Epithelial cell of prostate (primary cell): ENCODE measurements around the gene LECT2.

Experiments used
- DNase-seq: peaks from one replicate; pipeline ENCODE4 v3.0.0-alpha.2; 2011; ENCODE audit warnings: low read depth, low spot score
- H3K27ac ChIP-seq: fragments of 450-650 bp; 2 replicates; pipeline ENCODE4 v1.5.1; 2017; ENCODE audit warnings: mild to moderate bottlenecking

LECT2 gene

DNA sequence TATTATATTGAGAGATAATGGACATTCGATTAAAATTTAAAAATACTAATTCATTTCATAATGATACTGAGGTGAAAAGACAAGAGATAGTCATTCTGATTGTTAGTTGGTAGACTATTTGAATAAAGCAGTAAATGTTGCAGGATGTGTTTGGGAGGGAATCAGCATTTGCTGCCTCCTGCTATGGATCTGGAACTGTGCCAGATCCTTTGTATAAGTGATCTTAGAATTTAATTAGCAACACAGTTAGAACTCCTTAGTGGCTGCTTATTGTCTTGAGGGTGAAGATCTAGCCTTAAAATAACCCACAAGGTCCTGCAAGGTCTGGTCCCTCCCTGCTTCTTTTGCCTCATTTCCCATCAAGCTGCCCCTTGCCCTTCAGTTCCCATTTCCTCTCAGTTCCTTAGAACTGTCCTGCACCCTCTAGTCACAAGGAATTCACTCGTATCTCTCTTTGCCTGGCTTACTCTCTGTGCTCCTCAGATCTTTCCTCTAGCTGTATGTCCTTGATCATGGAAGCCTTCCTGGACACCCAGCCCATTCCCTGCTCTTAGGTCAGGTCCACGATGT, 12.5 kb downstream of the LECT2 start:
- no peak for DNase-seq
- no peak overlapping the region for H3K27ac ChIP-seq

DNA sequence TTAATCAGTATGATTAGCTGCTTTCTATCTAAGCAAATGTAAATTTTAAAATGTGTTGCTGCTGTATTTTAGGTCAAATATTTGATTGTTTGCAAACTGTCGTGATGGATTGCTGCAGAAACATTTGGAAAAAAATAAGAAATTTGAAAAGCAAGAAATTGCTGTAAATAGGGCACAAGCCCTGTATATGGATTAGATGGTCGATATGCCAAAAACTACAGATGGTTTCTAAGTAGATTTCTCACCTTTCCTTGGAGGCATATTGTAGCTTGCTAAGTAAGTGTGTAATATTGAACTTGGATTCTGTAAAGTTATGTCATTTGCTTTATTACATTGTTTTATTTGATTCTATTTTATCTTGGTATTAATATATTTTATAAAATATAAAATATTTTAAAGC, 13.1 kb downstream of the LECT2 start:
- no peak overlapping the region for H3K27ac ChIP-seq
- DNase-seq = no peak

DNA sequence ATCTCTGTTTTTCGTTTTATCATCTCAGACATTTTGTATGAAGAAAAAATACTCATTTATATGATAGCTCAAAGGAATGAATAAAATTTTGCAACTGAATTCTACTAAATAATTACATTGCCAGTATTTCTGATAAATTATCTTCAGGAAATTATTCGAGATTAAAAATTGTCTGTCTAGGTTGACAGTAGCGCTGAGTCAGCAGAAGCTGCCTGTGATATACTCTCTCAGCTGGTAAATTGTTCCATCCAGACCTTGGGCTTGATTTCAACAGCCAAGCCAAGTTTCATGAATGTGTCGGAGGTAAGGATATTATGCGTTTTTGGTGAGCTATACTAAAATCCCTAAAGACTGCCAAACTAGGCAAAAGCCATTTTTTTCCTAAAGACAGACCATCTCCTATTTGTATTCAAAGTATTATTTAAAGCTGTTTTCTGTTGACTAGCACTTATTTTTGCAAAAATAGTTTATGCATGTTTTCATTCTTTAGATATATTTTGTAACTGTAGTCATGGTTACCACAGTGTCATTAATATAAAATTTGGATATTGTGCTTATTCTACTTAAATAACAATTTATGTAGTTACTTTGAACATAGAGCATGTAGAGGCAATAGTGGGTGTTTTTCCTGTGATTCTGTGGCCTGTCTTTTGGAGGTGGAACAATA, 17.4 kb downstream of the LECT2 start:
- no peak for DNase-seq
- H3K27ac ChIP-seq = no peak overlapping the region

DNA sequence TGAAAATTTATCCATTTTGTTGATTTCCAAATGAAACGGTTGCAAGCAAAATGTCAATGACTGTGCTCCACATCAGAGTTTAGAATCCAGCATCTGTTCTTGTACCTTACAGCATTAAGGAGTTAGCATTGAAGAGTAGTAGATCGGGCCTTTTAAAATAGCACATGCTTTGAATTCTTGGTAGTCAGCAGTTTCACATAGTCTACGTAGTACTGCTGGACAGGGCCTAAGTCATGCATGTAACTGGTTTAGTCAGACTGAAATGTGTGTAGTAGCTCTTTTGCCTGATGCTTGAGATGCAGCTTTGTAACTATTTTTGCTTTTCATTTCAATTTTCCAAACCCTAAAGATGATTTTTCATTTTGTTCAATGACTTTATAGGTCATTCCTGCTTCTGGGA, 19.8 kb downstream of the LECT2 start:
- no peak overlapping the region for H3K27ac ChIP-seq
- DNase-seq = no peak

DNA sequence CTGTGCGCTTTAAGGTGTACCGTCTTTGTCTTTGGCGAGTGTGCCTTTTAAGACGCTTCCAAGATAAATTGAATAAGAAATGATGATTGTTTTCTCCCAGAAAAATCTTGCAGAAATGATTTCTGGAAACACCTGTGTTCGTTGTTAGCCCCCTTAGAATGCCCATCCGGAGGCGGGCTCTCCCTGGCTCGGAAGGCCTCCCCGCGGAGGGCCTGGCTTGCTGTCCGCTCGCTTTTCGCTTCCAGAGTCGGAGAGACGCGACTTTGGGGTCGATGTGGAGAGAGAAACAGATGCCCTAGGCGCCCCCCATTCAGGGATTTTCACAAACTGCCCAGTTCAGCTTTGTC, 23.9 kb downstream of the LECT2 start:
- no peak for DNase-seq
- H3K27ac ChIP-seq = no peak overlapping the region

DNA sequence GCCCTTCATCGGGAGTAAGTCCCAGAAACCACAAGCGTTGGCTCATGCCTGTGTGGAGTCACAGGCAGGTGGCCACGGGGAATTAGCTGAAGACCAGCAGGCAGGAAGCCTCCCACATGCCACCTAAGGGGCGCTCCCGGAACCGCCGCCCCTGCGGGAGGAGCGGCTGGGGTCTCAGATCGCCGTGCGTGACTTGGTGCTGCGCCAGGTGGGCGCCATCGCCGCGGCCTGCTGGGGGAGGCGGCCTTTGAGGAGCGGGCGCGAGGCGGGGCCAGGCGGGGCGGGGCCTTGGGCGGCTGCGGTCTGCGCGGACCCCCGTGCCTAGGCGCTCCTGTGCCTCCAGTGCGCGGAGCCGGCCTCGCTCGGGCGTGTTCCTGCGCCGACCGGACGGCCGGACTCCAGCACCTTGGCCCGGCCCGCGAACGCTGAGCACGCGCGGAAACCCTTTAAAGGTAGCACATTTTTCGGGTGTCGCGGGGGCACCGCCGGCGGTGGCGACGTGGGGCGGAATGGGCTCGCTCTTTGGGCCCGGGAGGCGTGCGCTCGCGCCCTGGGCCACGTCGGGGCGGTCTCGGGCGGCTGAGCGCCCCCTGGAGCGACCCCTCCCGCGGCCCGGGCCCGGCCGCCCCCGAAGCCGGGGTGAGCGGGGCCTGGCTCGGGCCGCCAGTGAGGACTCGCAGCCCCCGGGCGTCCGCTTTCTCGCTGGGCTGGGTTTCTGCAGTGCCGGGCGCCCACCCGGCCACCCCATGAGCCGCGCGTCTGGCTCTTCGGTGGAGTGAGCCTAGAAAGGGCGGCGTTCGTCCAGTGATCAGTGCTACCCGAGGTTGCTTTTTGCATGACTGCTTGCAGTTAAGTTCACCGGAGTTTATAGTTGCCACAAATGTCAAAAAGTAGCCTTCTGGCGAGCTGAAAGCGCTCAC, 24.5 kb downstream of the LECT2 start:
- no peak for DNase-seq
- no peak overlapping the region for H3K27ac ChIP-seq

DNA sequence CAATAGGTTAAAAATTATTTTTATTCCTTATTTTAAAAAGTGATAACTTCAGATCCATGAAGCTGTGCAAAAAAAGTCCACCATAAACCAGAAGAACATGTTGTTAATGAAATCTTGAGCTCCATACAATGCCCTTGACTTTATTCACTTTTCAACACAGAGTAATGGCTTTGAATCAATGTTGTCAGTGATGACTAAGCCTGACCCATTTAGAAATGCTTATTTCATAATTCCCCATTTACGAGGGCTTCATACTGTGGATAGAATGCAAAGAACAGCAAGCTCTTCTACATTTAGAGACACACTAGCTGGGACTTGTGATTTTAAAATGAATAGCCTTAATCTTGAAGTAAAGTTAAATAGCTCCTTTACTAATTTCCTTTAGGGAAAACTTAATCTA, 33.4 kb downstream of the LECT2 start:
- DNase-seq = no peak
- H3K27ac ChIP-seq = no peak overlapping the region

DNA sequence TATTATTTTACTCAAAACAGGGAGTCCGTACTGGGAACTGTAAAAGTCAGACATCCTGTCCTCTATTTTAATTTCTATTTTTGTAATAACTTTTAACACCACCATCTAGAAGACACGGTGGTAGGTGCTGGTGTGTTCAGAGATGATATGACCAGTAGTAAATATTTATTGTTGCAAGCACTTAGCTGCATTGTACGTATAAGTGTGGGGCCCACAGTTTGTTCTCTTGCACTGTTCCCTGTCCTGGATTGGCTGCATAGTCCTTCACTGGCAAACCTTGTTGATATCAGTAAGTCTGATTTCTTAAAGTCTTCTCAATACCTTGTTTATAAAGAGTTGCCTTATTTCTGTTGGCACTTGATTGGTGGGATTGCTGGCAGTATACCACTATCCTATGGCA, 34.6 kb downstream of the LECT2 start:
- DNase-seq = no peak
- no peak overlapping the region for H3K27ac ChIP-seq

DNA sequence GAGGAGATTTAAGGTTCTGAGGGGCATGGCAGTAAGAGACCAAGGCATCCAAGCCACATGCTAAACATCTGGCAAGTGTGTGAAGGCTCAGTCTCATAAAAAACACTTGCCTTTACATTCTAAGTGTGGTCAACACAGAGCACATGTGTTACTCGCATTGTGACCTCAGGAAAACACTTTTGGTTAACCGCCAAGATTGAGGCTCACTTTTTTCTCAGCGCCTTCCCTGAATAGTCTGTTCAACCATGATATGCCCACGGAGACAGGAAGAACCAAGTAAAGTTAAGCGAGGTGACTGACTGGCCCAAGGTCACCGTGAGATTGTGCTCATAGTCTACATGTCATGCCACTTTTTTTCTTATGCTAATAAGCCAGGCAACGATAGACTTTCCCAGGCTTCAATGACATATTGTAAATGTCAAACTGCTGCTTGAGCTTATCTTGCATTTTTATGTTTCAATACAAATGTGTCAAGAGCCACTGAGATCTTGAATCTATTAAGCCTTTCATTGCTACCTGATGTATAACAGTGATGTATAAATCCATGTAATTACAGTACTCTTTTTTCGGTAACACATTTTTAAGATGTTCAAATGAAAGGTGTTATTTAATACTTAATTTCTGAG, 38.0 kb downstream of the LECT2 start:
- H3K27ac ChIP-seq = no peak overlapping the region
- DNase-seq = no peak

DNA sequence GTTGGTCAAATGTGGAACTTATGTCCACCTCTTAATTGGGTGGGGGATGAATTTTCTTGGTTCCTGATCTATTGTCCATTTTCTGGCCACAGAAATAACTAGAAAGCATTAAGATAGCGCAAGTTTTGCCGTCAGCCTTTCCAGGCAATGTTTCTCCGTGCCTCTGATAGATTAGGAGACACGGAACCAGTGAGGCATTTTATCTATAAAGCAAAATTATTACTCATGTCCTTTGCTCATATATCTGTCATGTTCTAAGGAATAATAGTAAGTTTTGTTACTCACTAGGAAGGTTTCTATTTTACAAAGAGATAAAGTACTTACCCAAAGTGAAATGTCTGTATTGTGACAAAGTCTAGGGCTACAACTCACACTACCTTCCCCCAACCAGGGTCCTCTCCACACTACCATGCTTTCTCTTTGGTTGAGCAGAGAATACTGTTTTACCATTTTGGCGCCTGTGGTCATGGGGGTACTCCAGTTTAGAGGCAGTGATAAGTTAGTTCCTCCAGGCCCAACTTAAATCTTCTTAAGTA, 39.2 kb downstream of the LECT2 start:
- no peak for DNase-seq
- no peak overlapping the region for H3K27ac ChIP-seq

DNA sequence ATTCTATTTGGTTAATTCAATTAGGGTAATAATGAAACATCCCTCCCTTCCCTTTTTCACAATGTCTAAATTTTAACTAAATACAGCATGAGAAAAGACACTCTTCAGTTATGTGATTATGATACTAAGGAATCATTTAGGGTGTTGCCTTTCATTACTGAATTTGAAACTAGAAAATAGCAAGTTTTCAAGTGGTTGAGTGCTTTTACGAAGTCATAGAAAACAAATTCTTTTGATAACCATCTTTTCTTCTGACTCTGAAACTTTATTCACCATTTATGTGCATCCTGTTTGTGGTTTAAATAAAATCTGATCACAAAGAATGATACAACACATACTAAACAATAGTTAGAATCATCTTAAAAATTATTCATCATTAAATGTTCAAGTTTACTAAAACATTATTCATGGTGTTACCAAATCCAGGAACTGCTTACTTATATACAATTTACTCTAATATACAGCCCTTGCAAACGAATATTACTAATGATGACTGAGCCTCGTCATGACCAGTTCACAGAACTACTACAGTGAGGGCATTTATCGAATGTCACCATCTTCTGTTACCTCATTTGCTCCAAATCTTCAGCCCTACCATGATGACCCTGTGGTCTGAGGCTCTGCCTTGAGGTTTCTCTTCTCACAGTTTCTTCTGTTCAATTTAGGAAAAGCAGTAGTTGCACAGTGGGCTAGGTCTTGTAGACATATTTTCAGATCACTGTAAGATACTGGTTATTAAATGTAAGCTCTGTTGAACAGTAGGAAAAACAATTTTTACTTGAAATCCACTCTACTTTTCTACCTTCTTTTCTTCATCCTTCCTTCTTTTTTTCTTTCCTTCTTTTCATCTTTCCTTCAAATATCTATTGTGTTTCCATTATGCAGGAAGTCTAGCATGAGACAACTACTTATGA, 40.8 kb downstream of the LECT2 start:
- no peak for DNase-seq
- no peak overlapping the region for H3K27ac ChIP-seq

DNA sequence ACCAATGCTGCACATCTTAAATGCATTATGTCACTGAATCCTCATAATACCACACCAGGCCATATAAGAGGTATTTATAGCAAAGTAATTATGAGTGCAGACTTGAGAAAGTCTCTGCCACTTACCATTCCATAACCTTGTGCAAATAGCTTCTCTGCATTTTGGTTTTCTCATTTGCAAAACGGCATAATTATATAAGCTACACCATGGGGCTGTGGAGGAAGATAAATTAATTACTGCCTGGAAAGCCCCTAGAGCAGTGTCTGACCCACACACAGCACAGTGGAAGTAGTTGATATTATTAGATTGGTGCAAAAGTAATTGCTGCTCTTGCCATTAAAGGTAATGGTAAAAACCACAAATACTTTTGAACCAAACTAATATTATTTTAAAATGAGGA, 49.6 kb downstream of the LECT2 start:
- no peak overlapping the region for H3K27ac ChIP-seq
- no peak for DNase-seq

DNA sequence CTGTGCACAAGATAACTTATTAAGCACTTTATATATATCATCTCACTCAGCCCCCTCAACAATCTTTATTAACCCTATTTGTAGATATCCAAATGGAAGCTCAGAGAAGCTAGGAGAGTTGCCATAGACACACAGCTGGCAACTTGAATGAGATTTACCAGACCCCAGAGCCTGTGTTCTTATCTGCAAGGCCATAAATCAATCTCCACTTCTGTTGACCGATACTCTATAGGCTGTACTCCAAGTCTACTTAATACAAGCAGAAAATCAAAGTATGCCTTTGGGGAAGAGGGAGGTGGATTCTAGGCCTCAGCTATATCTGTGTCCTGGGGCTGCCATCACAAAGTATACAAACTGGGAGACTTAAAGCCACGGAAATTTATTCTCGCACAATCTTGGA, 53.1 kb downstream of the LECT2 start:
- no peak overlapping the region for H3K27ac ChIP-seq
- no peak for DNase-seq

DNA sequence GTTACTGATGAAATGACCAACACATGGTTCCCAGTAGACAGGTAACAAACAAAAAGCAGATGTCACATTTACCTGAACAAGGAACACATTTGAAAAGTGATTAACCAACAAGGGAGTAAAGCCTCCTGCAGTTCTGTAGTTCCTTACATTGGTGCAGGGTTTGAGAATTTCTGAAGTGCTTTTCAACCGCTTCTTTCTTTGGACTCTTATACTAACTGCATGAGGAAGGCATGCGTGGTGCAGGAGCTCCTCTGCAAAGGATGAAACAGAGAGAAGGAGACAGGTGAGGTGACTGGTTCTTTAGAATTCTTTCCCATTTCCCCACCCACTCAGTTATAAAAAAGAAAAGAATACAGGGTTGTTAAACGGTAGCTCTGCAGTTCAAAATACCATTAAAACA, 54.5 kb downstream of the LECT2 start:
- no peak for DNase-seq
- H3K27ac ChIP-seq = no peak overlapping the region

DNA sequence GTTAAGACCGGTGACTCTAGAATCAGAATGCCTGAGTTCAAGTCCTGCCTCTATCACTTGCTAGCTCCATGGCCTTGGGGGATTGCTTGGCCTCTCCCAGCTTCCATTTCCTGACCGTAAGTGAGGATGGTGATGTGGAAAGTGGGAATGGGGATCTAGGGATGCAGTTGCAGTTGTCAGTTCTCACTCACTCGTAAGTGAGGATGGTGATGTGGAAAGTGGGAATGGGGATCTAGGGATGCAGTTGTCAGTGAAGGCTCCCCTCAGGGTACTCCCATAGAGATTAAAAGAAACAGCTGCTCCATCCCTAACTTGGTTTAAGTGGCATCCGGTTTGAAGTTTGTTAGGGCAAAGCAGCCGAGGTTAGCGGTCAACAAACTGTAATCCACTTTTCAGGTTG, 56.1 kb downstream of the LECT2 start:
- DNase-seq = no peak
- no peak overlapping the region for H3K27ac ChIP-seq
